ENCODE measurements around the gene ALDOB.
"Not testable (repeated sequence)": the region's sequence is repeated elsewhere in the genome, so short reads cannot be mapped to it uniquely, and the experiment has no call there.

Gene ALDOB

GRCh38 chr9:101384873-101385536 lies 50.6 kb downstream of the ALDOB start, which contains the start of gene BAAT:
BAAT (minus strand) TSS chr9:101385006; CDS start chr9:101371404, 13,602 bp downstream.
- DNase-seq (ENCODE audit: low read depth, low spot score): not testable (repeated sequence)

GRCh38 chr9:101383361-101383760 lies 52.2 kb downstream of the ALDOB start:
- DNase-seq (ENCODE audit: low read depth, low spot score): no peak

- DNase-seq (ENCODE audit: low read depth, low spot score): no peak
Observed at GRCh38 chr9:101381833-101382342, 53.7 kb downstream of the ALDOB start.

- DNase-seq (ENCODE audit: low read depth, low spot score): no peak
Observed at GRCh38 chr9:101381118-101381517, 54.5 kb downstream of the ALDOB start.

GRCh38 chr9:101380295-101380694 lies 55.3 kb downstream of the ALDOB start:
- no peak for DNase-seq (ENCODE audit: low read depth, low spot score)

GRCh38 chr9:101376111-101376848 lies 59.3 kb downstream of the ALDOB start:
- no peak for DNase-seq (ENCODE audit: low read depth, low spot score)

GRCh38 chr9:101375546-101375945 lies 60.0 kb downstream of the ALDOB start:
- DNase-seq (ENCODE audit: low read depth, low spot score): no peak

- no peak for DNase-seq (ENCODE audit: low read depth, low spot score)
Observed at GRCh38 chr9:101372327-101373118, 63.1 kb downstream of the ALDOB start.

GRCh38 chr9:101371813-101372212 lies 63.8 kb downstream of the ALDOB start:
- no peak for DNase-seq (ENCODE audit: low read depth, low spot score)
